BJ (cell line): ENCODE measurements around the gene NME5. TPM values are rescaled to one million over a fixed set of nuclear protein-coding genes. Genes with fewer than 3 reads are reported as not detected.

Experiments
- CTCF ChIA-PET: fragments of 350-600 bp; formaldehyde crosslinking; extraction: SDS; loops from one replicate; lab custom pipeline; 2021; ENCODE audit warnings: antibody characterized with exemption, inconsistent platforms; lab: Yijun Ruan, JAX
- POLR2A ChIA-PET: fragments of 300-600 bp; sonication (Branson Sonifier 250); formaldehyde crosslinking; extraction: SDS; loops from one replicate; lab custom pipeline; 2021; ENCODE audit warnings: antibody characterized with exemption; lab: Charles Lee
- DNase-seq: peaks from one replicate; pipeline ENCODE4 v3.0.0-alpha.2; 2011; ENCODE audit warnings: low read depth
- H3K27me3 ChIP-seq: 2 replicates; pipeline ENCODE4 v1.6.0; 2011; ENCODE audit warnings: low read length; ENCODE audit not compliant: control insufficient read depth, insufficient read depth
- H3K36me3 ChIP-seq: 2 replicates; pipeline ENCODE4 v1.5.1; 2011; ENCODE audit warnings: low read length; ENCODE audit not compliant: control insufficient read depth, insufficient read depth
- H3K4me3 ChIP-seq: 2 replicates; pipeline ENCODE4 v1.5.1; 2011; ENCODE audit warnings: low read depth, mild to moderate bottlenecking, control low read depth, low read length
- CTCF ChIP-seq: IDR thresholded peaks from 2 replicates; pipeline ENCODE4 v1.5.1; 2011; ENCODE audit warnings: low read depth, mild to moderate bottlenecking, control low read depth, inconsistent platforms, low read length, moderate library complexity; ENCODE audit not compliant: insufficient read depth
- polyA plus RNA-seq: library from polyadenylated mRNA; depleted of rRNA; stranded (reverse); fragments of >200 nt; gene quantifications from 2 replicates; pipeline ENCODE4 v1.2.3, GENCODE V29; 2011

NME5 gene
- polyA plus RNA-seq, 1 experiment: 0.31 TPM

GRCh38 chr5:138140268-138140667 lies 1.0 kb upstream of the NME5 start:
- no peak for DNase-seq
- H3K4me3 ChIP-seq: no peak overlapping the region
- ChIA-PET POLR2A (no interaction called here), CTCF (interaction anchor here (1.1 to 1.9 kb wide), 3 partner anchors 8 to 361 kb away, joined by 3 to 6 read pairs (median 5); no protein-coding TSS in a partner anchor)
- no peaks in the 10 kb centered on the region for H3K27me3 ChIP-seq
- no peaks in the 10 kb centered on the region for H3K36me3 ChIP-seq
- TF ChIP-seq CTCF: no peak

GRCh38 chr5:138139781-138140090 lies 508 bp upstream of the NME5 start:
- no peaks in the 10 kb centered on the region for H3K27me3 ChIP-seq
- no peak for TF ChIP-seq CTCF

GRCh38 chr5:138132543-138132942 lies 6.7 kb downstream of the NME5 start:
- Histone ChIP-seq H3K4me3 (no peak overlapping the region), H3K36me3 (no peaks in the 10 kb centered on the region), H3K27me3 (no peaks in the 10 kb centered on the region)
- no peak for DNase-seq
- no peak for TF ChIP-seq CTCF
- ChIA-PET CTCF (interaction anchor here (0.6 to 3.4 kb wide), 15 partner anchors 9 to 391 kb away, joined by 3 to 51 read pairs (median 5); no protein-coding TSS in a partner anchor), POLR2A (interaction anchor here (0.7 kb wide), 1 partner anchor 89 kb away, joined by 4 read pairs; no protein-coding TSS in a partner anchor)

More at GRCh38 chr5:138139781-138140090, 508 bp upstream of the NME5 start:
- no peak for DNase-seq
- ChIA-PET CTCF (interaction anchor here (1.1 to 1.9 kb wide), 3 partner anchors 9 to 361 kb away, joined by 3 to 6 read pairs (median 5); no protein-coding TSS in a partner anchor), POLR2A (no interaction called here)
- Histone ChIP-seq H3K4me3 (no peak overlapping the region), H3K36me3 (no peaks in the 10 kb centered on the region)

GRCh38 chr5:138129347-138129746 lies 9.9 kb downstream of the NME5 start:
- H3K4me3 ChIP-seq: no peak overlapping the region
- H3K36me3 ChIP-seq: no peaks in the 10 kb centered on the region
- no peaks in the 10 kb centered on the region for H3K27me3 ChIP-seq
- DNase-seq: no peak
- ChIA-PET POLR2A (no interaction called here), CTCF (interaction anchor here (0.6 to 3.6 kb wide), 4 partner anchors 47 to 166 kb away, joined by 3 to 19 read pairs (median 5); no protein-coding TSS in a partner anchor)
- no peak for TF ChIP-seq CTCF

GRCh38 chr5:138128334-138128733 lies 10.9 kb downstream of the NME5 start:
- Histone ChIP-seq H3K4me3 (no peak overlapping the region), H3K27me3 (no peaks in the 10 kb centered on the region), H3K36me3 (no peaks in the 10 kb centered on the region)
- DNase-seq: no peak
- CTCF ChIA-PET: interaction anchor here (1.8 to 3.6 kb wide), 2 partner anchors 46 to 50 kb away, joined by 5 to 19 read pairs; no protein-coding TSS in a partner anchor
- POLR2A ChIA-PET: no interaction called here
- no peak for TF ChIP-seq CTCF
